Muscle of arm (tissue), 12 donors: ENCODE data around the gene DAPK2. TPM values are rescaled to one million over a fixed set of nuclear protein-coding genes. Genes with fewer than 3 reads are reported as not detected.

ENCODE experiments used
- DNase-seq: peaks from one replicate; pipeline ENCODE4 v3.0.0-alpha.2; 2013
- polyA plus RNA-seq, 12 donors: library from polyadenylated mRNA; unstranded; fragments of 120-200 nt; gene quantifications; one replicate each; pipeline ENCODE4 v1.2.1, GENCODE V29; 2013; ENCODE audit not compliant: insufficient read length in 12 of 12

Gene DAPK2
- polyA plus RNA-seq, 12 donors, result 2.5 to 6.6 (median 3.7) TPM; not detected in 2

GRCh38 chr15:63895787-63896218 lies 150.5 kb downstream of the DAPK2 start:
- no peak for DNase-seq

GRCh38 chr15:63895194-63895593 lies 151.1 kb downstream of the DAPK2 start:
- no peak for DNase-seq

GRCh38 chr15:63894662-63894949 lies 151.7 kb downstream of the DAPK2 start:
- DNase-seq, result no peak

- DNase-seq, result no peak
Measured at GRCh38 chr15:63893866-63894661, 152.2 kb downstream of the DAPK2 start.

GRCh38 chr15:63892794-63893441 lies 153.4 kb downstream of the DAPK2 start:
- no peak for DNase-seq

- DNase-seq, result no peak
Measured at GRCh38 chr15:63891768-63892133, 154.5 kb downstream of the DAPK2 start.

- peak; percentile 64 for DNase-seq
Measured at GRCh38 chr15:63891079-63891767, 155.1 kb downstream of the DAPK2 start.

- no peak for DNase-seq
Measured at GRCh38 chr15:63890617-63891016, 155.7 kb downstream of the DAPK2 start.

- DNase-seq, result no peak
Measured at GRCh38 chr15:63889831-63890230, 156.5 kb downstream of the DAPK2 start.

GRCh38 chr15:63888823-63889222 lies 157.5 kb downstream of the DAPK2 start:
- no peak for DNase-seq

- DNase-seq, result no peak
Measured at GRCh38 chr15:63888146-63888545, 158.1 kb downstream of the DAPK2 start.

- no peak for DNase-seq
Measured at GRCh38 chr15:63887630-63888029, 158.7 kb downstream of the DAPK2 start.

- DNase-seq, result no peak
Measured at GRCh38 chr15:63884953-63885352, 161.3 kb downstream of the DAPK2 start.

- no peak for DNase-seq
Measured at GRCh38 chr15:63881431-63881830, 164.9 kb downstream of the DAPK2 start.

- no peak for DNase-seq
Measured at GRCh38 chr15:63880744-63881143, 165.5 kb downstream of the DAPK2 start.

- DNase-seq, result no peak
Measured at GRCh38 chr15:63879995-63880394, 166.3 kb downstream of the DAPK2 start.

- DNase-seq, result no peak
Measured at GRCh38 chr15:63879211-63879610, 167.1 kb downstream of the DAPK2 start.

GRCh38 chr15:63877713-63878271 lies 168.5 kb downstream of the DAPK2 start:
- no peak for DNase-seq

- no peak for DNase-seq
Measured at GRCh38 chr15:63876085-63876662, 170.1 kb downstream of the DAPK2 start.

GRCh38 chr15:63874616-63875015 lies 171.7 kb downstream of the DAPK2 start:
- DNase-seq, result no peak

GRCh38 chr15:63872759-63873510 lies 173.3 kb downstream of the DAPK2 start:
- DNase-seq, result no peak
